A673 (cell line): Measurements from ENCODE around the gene TIRAP.

Source experiments
- CTCF ChIP-seq: fragments of 300-800, 200-600 bp; sonication (generic); conservative IDR thresholded peaks from 2 replicates; pipeline ENCODE4 v1.5.1; 2017; ENCODE audit warnings: low read depth, mild to moderate bottlenecking, antibody characterized with exemption, low read length, moderate library complexity, mixed read lengths
- EZH2 ChIP-seq: fragments of 200-600 bp; sonication (generic); IDR thresholded peaks from 2 replicates; pipeline ENCODE4 v1.6.1; 2017; ENCODE audit warnings: borderline replicate concordance, low read depth, mild to moderate bottlenecking, mixed read lengths, antibody characterized with exemption, low read length; ENCODE audit not compliant: poor library complexity, severe bottlenecking

GRCh38 chr11:126308271-126308671 is 25.4 kb downstream of the TIRAP start:
- TF ChIP-seq CTCF (no peak), EZH2 (no peak)
